GM19099 (cell line): Measurements from ENCODE around the gene GPR84.

ENCODE experiments used
- POLR2A ChIP-seq: IDR thresholded peaks from 3 replicates; pipeline ENCODE4 v1.6.1; 2011; ENCODE audit warnings: low read depth; ENCODE audit not compliant: insufficient read length; ENCODE audit errors: extremely low read depth

Gene GPR84

GRCh38 chr12:54384591-54385041 lies 20.3 kb upstream of the GPR84 start, which contains the start of gene ZNF385A:
Gene ZNF385A, minus strand, starts transcription at chr12:54384733. Its CDS starts 219 bp downstream, at chr12:54384514.
- no peak for TF ChIP-seq POLR2A

- TF ChIP-seq POLR2A: no peak
These were observed 18.8 kb upstream of the GPR84 start for GRCh38 chr12:54383041-54383609.

GRCh38 chr12:54381136-54381535 lies 16.9 kb upstream of the GPR84 start:
- TF ChIP-seq POLR2A: no peak

- TF ChIP-seq POLR2A: no peak
These were observed 15.3 kb upstream of the GPR84 start for GRCh38 chr12:54379398-54380201.

GRCh38 chr12:54378796-54379397 lies 14.6 kb upstream of the GPR84 start:
- TF ChIP-seq POLR2A: no peak

- TF ChIP-seq POLR2A: no peak
These were observed 13.7 kb upstream of the GPR84 start for GRCh38 chr12:54377797-54378515.

- no peak for TF ChIP-seq POLR2A
These were observed 12.7 kb upstream of the GPR84 start for GRCh38 chr12:54377007-54377406.

GRCh38 chr12:54376596-54376995 lies 12.3 kb upstream of the GPR84 start:
- TF ChIP-seq POLR2A: no peak

GRCh38 chr12:54375259-54375579 lies 10.9 kb upstream of the GPR84 start:
- no peak for TF ChIP-seq POLR2A

- TF ChIP-seq POLR2A: no peak
These were observed 10.4 kb upstream of the GPR84 start for GRCh38 chr12:54374562-54375258.

GRCh38 chr12:54373649-54374561 lies 9.6 kb upstream of the GPR84 start:
- no peak for TF ChIP-seq POLR2A

- TF ChIP-seq POLR2A: no peak
These were observed 8.0 kb upstream of the GPR84 start for GRCh38 chr12:54372113-54372806.
